Measurements from ENCODE around the gene MISP.

DNA sequence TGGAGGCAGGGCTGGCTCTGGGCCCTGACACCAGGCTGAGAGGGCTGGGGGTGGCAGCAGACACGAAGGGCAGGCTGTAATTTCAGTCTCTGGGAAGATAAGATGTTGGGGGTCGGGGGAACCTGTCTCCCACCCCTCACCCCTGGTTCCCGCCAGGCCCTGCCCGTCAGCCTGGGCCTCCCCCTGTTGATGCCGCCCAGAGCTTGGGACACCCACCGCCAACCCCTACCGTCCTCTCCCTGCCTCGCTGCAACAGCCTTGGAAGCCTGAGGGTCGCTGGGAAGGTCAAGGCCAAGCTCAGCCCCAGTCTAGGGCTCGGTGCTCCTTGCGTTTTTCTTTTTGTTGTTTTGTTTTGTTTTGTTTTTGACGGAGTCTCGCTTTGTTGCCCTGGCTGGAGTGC, 27.7 kb upstream of the MISP start:
- TF ChIP-seq, protein P1, sequence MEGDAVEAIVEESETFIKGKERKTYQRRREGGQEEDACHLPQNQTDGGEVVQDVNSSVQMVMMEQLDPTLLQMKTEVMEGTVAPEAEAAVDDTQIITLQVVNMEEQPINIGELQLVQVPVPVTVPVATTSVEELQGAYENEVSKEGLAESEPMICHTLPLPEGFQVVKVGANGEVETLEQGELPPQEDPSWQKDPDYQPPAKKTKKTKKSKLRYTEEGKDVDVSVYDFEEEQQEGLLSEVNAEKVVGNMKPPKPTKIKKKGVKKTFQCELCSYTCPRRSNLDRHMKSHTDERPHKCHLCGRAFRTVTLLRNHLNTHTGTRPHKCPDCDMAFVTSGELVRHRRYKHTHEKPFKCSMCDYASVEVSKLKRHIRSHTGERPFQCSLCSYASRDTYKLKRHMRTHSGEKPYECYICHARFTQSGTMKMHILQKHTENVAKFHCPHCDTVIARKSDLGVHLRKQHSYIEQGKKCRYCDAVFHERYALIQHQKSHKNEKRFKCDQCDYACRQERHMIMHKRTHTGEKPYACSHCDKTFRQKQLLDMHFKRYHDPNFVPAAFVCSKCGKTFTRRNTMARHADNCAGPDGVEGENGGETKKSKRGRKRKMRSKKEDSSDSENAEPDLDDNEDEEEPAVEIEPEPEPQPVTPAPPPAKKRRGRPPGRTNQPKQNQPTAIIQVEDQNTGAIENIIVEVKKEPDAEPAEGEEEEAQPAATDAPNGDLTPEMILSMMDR (conservative IDR thresholded peaks at IDR 0.05; ENCODE audit: low read depth, low read length), result no peak
- no peak for TF ChIP-seq POLR2A (IDR thresholded peaks at IDR 0.05; ENCODE audit: low read depth, low read length)
- no peak for TF ChIP-seq RCOR1 (IDR thresholded peaks at IDR 0.05; ENCODE audit: insufficient replicate concordance, low read length)
- TF ChIP-seq MAFK (IDR thresholded peaks at IDR 0.05; ENCODE audit: low read depth, low read length), result no peak
- no peak for TF ChIP-seq RAD21 (IDR thresholded peaks at IDR 0.05; ENCODE audit: low read length)
- no peak for TF ChIP-seq SMC3 (IDR thresholded peaks at IDR 0.05; ENCODE audit: low read depth, low read length)
- TF ChIP-seq CHD1 (IDR thresholded peaks at IDR 0.05; ENCODE audit: low read depth, low read length), result no peak
- TF ChIP-seq RFX5 (IDR thresholded peaks at IDR 0.05; ENCODE audit: low read depth, low read length), result no peak
- TF ChIP-seq NFE2L2 (IDR thresholded peaks at IDR 0.05; ENCODE audit: low read depth, low read length), result no peak
